HepG2 (cell line): Measurements from ENCODE around the gene TALDO1. TPM values are rescaled to one million over a fixed set of nuclear protein-coding genes. Genes with fewer than 3 reads are reported as not detected.

Source experiments
- ARHGAP35 ChIP-seq: sonication (generic); formaldehyde crosslinking; IDR thresholded peaks from 2 replicates; pipeline ENCODE4 v1.9.0; 2022; ENCODE audit warnings: mild to moderate bottlenecking, inconsistent platforms, moderate library complexity, missing genetic modification reagents, borderline replicate concordance
- CBX5 ChIP-seq: sonication (generic); formaldehyde crosslinking; IDR thresholded peaks from 2 replicates; pipeline ENCODE4 v1.4.0; 2020; ENCODE audit warnings: missing genetic modification reagents, borderline replicate concordance
- CEBPG ChIP-seq: IDR thresholded peaks from 2 replicates; pipeline ENCODE4 v1.6.1; 2016
- CTCF ChIP-seq: sonication (generic); formaldehyde crosslinking; IDR thresholded peaks from 2 replicates; pipeline ENCODE4 v1.5.0; 2020; ENCODE audit warnings: mild to moderate bottlenecking, missing genetic modification reagents, moderate library complexity
- HDAC2 ChIP-seq: sonication (generic); formaldehyde crosslinking; IDR thresholded peaks from 2 replicates; pipeline ENCODE4 v1.4.0; 2020; ENCODE audit warnings: missing genetic modification reagents
- PATZ1 ChIP-seq: sonication (generic); formaldehyde crosslinking; IDR thresholded peaks from 2 replicates; pipeline ENCODE4 v1.4.0; 2020; ENCODE audit warnings: missing genetic modification reagents
- PHF20 ChIP-seq: sonication (generic); formaldehyde crosslinking; IDR thresholded peaks from 2 replicates; pipeline ENCODE4 v1.5.0; 2020; ENCODE audit warnings: mild to moderate bottlenecking, missing genetic modification reagents
- PHF5A ChIP-seq: IDR thresholded peaks from one replicate; pipeline ENCODE4 v1.6.1; 2018; ENCODE audit warnings: low read depth, missing genetic modification reagents; ENCODE audit not compliant: unreplicated experiment
- RORA ChIP-seq: sonication (generic); formaldehyde crosslinking; IDR thresholded peaks from 2 replicates; pipeline ENCODE4 v1.5.0; 2020; ENCODE audit warnings: mild to moderate bottlenecking, missing genetic modification reagents, moderate library complexity
- SNAPC4 ChIP-seq: sonication (generic); formaldehyde crosslinking; IDR thresholded peaks from 2 replicates; pipeline ENCODE4 v1.4.0; 2020; ENCODE audit warnings: mild to moderate bottlenecking, missing genetic modification reagents
- SP2 ChIP-seq: sonication (generic); formaldehyde crosslinking; IDR thresholded peaks from 2 replicates; pipeline ENCODE4 v1.5.1; 2020; ENCODE audit warnings: mild to moderate bottlenecking, missing genetic modification reagents
- ZBTB37 ChIP-seq: sonication (generic); formaldehyde crosslinking; IDR thresholded peaks from 2 replicates; pipeline ENCODE4 v1.4.0; 2020; ENCODE audit warnings: mild to moderate bottlenecking, missing genetic modification reagents
- ZNF451 ChIP-seq: sonication (generic); formaldehyde crosslinking; IDR thresholded peaks from 2 replicates; pipeline ENCODE4 v1.5.0; 2020; ENCODE audit warnings: mild to moderate bottlenecking, missing genetic modification reagents
- ZNF607 ChIP-seq: sonication (generic); formaldehyde crosslinking; IDR thresholded peaks from 2 replicates; pipeline ENCODE4 v1.5.1; 2020; ENCODE audit warnings: missing genetic modification reagents, mild to moderate bottlenecking, borderline replicate concordance
- ZNF749 ChIP-seq: sonication (generic); formaldehyde crosslinking; IDR thresholded peaks from 2 replicates; pipeline ENCODE4 v1.8.0; 2022; ENCODE audit warnings: mild to moderate bottlenecking, missing genetic modification reagents, moderate library complexity, borderline replicate concordance
- ZNF784 ChIP-seq: sonication (generic); formaldehyde crosslinking; IDR thresholded peaks from 2 replicates; pipeline ENCODE4 v1.5.1; 2020; ENCODE audit warnings: missing genetic modification reagents, mild to moderate bottlenecking, borderline replicate concordance
- ZNF83 ChIP-seq: sonication (generic); formaldehyde crosslinking; IDR thresholded peaks from 2 replicates; pipeline ENCODE4 v1.4.0; 2020; ENCODE audit warnings: missing genetic modification reagents, mild to moderate bottlenecking, borderline replicate concordance
- polyA plus RNA-seq, 8 experiments: library from polyadenylated mRNA; depleted of rRNA in 3 of 8; stranded (reverse) in 7 of 8; unstranded in 1 of 8; fragments of >200 nt; fragmentation: Illumina TruSeq in 4 of 8; extraction: Trizol in 4 of 8; gene quantifications; 2 replicates each; pipeline versions ENCODE4 v1.2.1 to v1.2.3, GENCODE V29; 2011 to 2016; ENCODE audit warnings: low read depth in 4 of 8, missing spikeins in 1 of 8, mixed read lengths in 1 of 8; ENCODE audit not compliant: insufficient read depth in 1 of 8
- total RNA-seq, 5 experiments: library from RNA; depleted of rRNA; stranded (reverse); fragments of >200 nt; fragmentation: Illumina TruSeq; extraction: Trizol; gene quantifications; 2 replicates each; pipeline ENCODE4 v1.2.3, GENCODE V29; 2016; ENCODE audit warnings: low read depth in 1 of 5

TALDO1 gene
- total and polyA plus RNA-seq, 2 of the 13 experiments (the other 11 are each of a cell fraction or from before 2014, with no cell fraction given) = 107 to 240 TPM

GRCh38 chr11:706957-707816 lies 40.1 kb upstream of the TALDO1 start (continued):
- no peak for TF ChIP-seq ARHGAP35 (CRISPR knock-in tag)
- TF ChIP-seq CBX5 (CRISPR knock-in tag) = peak; percentile 22; the same call in 1 of the 2 replicates
- no peak for TF ChIP-seq ZNF749 (CRISPR knock-in tag)
- peak; percentile 39; the same call in 1 of the 2 replicates for TF ChIP-seq ZBTB37 (CRISPR knock-in tag)
- TF ChIP-seq RORA (CRISPR knock-in tag) = no peak
- TF ChIP-seq ZNF607 (CRISPR knock-in tag) = peak; percentile 85
- TF ChIP-seq SNAPC4 (CRISPR knock-in tag) = peak; percentile 89
- TF ChIP-seq SP2 (CRISPR knock-in tag) = peak; percentile 44; the same call in 1 of the 2 replicates
- peak; percentile 85 for TF ChIP-seq HDAC2
- peak; percentile 77; the same call in 1 of the 2 replicates for TF ChIP-seq ZNF83 (CRISPR knock-in tag)
- no peak for TF ChIP-seq ZNF451 (CRISPR knock-in tag)
- TF ChIP-seq PHF5A (CRISPR knock-in tag) = no peak
- TF ChIP-seq CTCF = peak; percentile 59
- TF ChIP-seq PATZ1 (CRISPR knock-in tag) = peak; percentile 87
- TF ChIP-seq PHF20 (CRISPR knock-in tag) = no peak
- peak; percentile 33; the same call in 1 of the 2 replicates for TF ChIP-seq CEBPG (CRISPR knock-in tag)
- peak; percentile 13; the same call in 1 of the 2 replicates for TF ChIP-seq ZNF784 (CRISPR knock-in tag)
